Retinal pigment epithelial cell (primary cell): ENCODE results near the gene CRYBG1.

Source experiments
- DNase-seq: peaks from one replicate; pipeline ENCODE4 v3.0.0-alpha.2; 2010; ENCODE audit warnings: low read depth
- H3K4me3 ChIP-seq: 2 replicates; pipeline ENCODE4 v1.5.1; 2011; ENCODE audit warnings: mild to moderate bottlenecking, low read length, control low read depth, moderate library complexity
- CTCF ChIP-seq: conservative IDR thresholded peaks from 2 replicates; pipeline ENCODE4 v1.5.1; 2011; ENCODE audit warnings: low read depth, low read length, control low read depth, inconsistent platforms

CRYBG1 gene

GRCh38 chr6:106525107-106525881 is 164.8 kb downstream of the CRYBG1 start:
- no peak overlapping the region for H3K4me3 ChIP-seq
- TF ChIP-seq CTCF = no peak
- no peak for DNase-seq

- TF ChIP-seq CTCF = no peak
- no peak for DNase-seq
- no peak overlapping the region for H3K4me3 ChIP-seq
These were observed 165.4 kb downstream of the CRYBG1 start for GRCh38 chr6:106525882-106526275.

GRCh38 chr6:106527117-106527516 is 166.6 kb downstream of the CRYBG1 start:
- no peak for TF ChIP-seq CTCF
- H3K4me3 ChIP-seq = no peak overlapping the region
- no peak for DNase-seq

GRCh38 chr6:106527979-106528378 is 167.5 kb downstream of the CRYBG1 start:
- no peak for DNase-seq
- H3K4me3 ChIP-seq = no peak overlapping the region
- TF ChIP-seq CTCF = no peak

- DNase-seq = no peak
- H3K4me3 ChIP-seq = no peak overlapping the region
- TF ChIP-seq CTCF = no peak
These were observed 168.0 kb downstream of the CRYBG1 start for GRCh38 chr6:106528521-106528920.

- no peak overlapping the region for H3K4me3 ChIP-seq
- TF ChIP-seq CTCF = no peak
- no peak for DNase-seq
These were observed 168.9 kb downstream of the CRYBG1 start for GRCh38 chr6:106529438-106529837.

- TF ChIP-seq CTCF = no peak
- no peak for DNase-seq
- H3K4me3 ChIP-seq = no peak overlapping the region
These were observed 169.5 kb downstream of the CRYBG1 start for GRCh38 chr6:106530026-106530425.
